Fibroblast of skin of scalp (primary cell): ENCODE results near the gene CFAP52. TPM values are rescaled to one million over a fixed set of nuclear protein-coding genes. Genes with fewer than 3 reads are reported as not detected.
A peak's percentile ranks its signal among the peaks of the same experiment; 100 is the strongest.
"Not testable (repeated sequence)": the region's sequence is repeated elsewhere in the genome, so short reads cannot be mapped to it uniquely, and the experiment has no call there.

Source experiments
- DNase-seq: peaks from one replicate; pipeline ENCODE4 v3.0.0-alpha.2; 2013
- polyA plus RNA-seq, 2 experiments: library from polyadenylated mRNA; unstranded; fragments of 120-200 nt; gene quantifications; one replicate each; pipeline ENCODE4 v1.2.1, GENCODE V29; 2013; ENCODE audit not compliant: insufficient read length in 2 of 2

The CFAP52 gene, protein sequence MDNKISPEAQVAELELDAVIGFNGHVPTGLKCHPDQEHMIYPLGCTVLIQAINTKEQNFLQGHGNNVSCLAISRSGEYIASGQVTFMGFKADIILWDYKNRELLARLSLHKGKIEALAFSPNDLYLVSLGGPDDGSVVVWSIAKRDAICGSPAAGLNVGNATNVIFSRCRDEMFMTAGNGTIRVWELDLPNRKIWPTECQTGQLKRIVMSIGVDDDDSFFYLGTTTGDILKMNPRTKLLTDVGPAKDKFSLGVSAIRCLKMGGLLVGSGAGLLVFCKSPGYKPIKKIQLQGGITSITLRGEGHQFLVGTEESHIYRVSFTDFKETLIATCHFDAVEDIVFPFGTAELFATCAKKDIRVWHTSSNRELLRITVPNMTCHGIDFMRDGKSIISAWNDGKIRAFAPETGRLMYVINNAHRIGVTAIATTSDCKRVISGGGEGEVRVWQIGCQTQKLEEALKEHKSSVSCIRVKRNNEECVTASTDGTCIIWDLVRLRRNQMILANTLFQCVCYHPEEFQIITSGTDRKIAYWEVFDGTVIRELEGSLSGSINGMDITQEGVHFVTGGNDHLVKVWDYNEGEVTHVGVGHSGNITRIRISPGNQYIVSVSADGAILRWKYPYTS
- not detected for polyA plus RNA-seq (2013, experiment 1 of 2; ENCODE audit: insufficient read length)
- 0.32 TPM for polyA plus RNA-seq (2013, experiment 2 of 2; ENCODE audit: insufficient read length)

DNA sequence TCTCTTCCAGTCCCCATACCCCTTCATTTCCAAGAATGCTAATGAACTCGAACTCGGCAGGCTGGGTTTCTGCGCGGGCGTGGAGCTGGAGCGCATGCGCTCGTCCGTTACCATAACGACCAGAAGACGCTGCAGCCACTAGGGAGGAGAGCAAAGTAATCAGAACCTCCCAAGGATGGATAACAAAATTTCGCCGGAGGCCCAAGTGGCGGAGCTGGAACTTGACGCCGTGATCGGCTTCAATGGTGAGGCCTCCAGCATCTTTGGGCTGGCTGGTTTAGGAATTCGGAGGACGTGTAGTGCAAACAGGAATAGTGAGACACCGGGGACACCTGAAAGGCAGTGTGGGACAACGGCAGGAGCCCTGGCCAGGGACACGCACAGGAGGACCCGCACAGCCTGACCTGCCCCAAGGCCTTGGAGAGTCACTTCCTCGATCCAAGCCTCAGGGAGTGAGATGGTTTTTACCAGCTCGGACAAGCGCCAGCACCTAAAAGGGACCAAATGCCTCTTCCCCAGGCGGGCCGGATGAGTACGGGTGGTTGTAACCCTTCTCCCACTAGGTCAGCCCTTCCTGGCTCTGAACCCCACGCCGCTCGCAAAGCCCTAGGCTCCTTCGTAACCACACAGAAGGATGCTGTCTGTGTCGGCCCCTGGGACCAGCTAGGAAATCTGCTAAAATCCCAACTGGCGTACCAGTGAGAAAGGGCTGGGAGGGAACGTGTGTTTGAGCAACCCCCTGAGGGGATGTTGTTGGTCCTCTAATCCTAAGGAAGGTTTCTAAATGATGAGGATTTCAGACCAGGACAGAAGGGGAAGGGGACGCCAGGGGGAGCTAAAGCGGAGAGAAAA is at the start of gene CFAP52:
Gene CFAP52 (plus strand): TSS at position 122 of the 852 bp plus-strand sequence. CDS start 54 bp downstream, at position 176.
- peak; percentile 81 for DNase-seq

DNA sequence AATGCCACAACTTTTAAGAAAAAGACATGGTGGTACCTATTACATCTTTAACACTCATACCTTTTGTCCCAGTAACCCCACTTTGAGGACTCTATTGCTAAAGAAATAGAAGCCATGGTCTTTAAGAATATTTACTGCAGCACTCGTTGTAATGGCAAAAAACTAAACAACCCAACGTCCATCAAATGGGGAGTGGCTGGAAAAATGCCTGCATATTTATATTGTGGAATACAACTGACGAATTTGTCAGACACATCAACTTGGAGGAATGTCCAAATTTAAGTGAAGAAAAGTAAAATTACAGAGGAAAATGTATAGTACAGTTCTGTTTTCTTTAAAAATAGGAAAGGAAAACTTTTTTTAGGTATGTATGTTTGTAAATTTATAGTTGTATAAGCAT is 48.7 kb upstream of the CFAP52 start:
- DNase-seq, result no peak

DNA sequence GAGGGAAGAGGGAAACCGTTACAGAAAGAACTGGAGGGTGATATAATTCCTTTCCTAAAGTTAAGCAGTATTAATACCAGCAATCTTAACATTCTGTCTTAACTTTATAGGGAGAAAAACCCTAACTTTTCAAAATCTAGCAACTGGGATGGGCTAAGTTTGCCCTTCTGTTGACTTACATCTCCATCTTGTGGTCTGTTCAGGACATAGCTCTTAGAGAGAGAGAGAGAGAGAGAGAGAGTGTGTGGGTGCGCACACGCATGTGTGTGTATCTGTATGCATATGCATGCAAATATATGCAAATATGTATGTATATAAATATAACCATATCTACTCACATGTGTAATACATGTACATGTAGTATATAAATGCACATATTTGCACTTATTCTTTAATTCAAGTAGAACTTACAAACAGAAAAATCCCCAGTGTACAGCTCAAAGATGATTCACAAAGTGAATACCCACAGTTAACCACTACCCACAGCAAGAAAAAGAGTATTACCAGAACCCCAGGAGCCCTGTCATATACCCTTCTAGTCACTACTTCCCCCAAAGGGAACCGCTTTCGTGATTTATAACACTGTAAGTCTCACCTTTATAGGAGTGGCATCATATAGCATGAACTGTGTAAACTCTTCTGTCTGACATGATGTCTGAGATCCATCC is 47.3 kb upstream of the CFAP52 start:
- DNase-seq, result peak; percentile 49

DNA sequence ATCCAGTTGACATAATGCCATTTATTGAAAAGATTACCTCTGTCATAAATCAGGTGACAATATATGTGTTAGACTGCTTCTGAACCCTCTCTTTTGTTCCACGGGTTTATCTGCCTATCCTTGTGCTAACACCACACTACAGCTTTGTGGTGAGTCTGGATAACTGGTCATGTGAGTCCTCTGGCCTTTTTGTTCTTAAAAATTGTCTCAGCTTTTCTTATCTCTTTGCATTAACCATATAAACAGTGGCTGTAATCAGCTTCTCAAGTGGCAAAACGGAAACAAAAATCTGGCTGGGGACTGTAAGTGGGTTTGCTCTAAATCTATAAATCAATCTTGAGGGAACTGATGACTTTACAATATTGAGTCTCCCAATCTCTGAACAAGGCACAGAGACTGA is 45.4 kb upstream of the CFAP52 start:
- no peak for DNase-seq

DNA sequence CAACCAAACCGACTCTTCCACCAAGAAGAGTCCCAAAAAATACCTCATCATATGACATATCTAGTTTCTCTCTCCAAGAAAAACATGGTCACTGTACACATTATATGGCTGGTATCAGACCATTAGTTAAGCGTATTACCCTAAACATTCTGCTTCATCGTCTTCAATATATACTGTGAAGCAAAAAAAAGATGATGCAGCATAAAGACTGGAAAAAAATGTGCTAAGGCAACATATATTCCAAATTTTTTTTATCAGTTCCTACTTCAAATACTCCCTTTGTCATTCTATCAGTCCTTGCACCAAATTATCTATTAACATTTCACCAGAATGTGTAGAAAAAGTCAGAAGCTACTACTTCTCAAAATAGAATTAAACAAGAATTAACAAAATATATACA is 43.7 kb upstream of the CFAP52 start:
- DNase-seq, result no peak

DNA sequence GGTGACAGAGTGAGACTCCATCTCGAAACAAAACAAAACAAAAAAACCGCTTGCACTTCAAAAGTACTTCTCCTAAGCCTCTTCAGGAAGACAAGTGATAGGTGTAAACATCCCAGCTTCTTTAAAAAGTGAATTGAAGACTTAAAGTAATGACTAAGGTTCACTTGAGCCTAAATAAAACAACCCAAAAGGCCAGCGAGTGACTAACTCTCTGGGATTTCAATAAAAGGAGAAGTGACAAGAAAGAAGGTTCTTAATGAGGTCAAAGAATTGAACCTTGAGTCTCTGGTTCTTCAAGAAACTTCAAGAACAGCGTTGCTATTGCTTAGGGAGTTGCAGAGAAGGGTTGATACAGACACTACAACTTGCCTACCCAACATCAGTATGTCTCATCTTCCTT is 43.0 kb upstream of the CFAP52 start:
- no peak for DNase-seq

DNA sequence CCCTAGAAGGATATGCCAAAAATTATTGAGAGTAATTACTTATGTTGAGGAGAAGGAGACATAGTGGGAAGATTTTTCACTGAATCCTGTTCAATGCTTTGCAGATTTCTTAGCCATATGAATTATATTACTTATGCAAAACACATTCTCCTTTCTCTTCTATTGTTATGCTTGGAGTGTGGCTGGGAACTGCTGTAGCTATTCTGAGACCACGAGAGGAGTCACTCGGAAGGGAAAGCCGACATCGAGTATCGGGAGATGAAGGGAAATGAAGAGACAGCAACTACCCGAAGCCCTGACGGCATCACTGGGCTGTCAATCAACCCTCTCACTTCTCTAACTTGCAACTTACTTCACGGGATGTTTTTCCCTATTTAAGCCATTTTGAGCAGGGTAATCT is 40.4 kb upstream of the CFAP52 start:
- DNase-seq, result peak; percentile 54

DNA sequence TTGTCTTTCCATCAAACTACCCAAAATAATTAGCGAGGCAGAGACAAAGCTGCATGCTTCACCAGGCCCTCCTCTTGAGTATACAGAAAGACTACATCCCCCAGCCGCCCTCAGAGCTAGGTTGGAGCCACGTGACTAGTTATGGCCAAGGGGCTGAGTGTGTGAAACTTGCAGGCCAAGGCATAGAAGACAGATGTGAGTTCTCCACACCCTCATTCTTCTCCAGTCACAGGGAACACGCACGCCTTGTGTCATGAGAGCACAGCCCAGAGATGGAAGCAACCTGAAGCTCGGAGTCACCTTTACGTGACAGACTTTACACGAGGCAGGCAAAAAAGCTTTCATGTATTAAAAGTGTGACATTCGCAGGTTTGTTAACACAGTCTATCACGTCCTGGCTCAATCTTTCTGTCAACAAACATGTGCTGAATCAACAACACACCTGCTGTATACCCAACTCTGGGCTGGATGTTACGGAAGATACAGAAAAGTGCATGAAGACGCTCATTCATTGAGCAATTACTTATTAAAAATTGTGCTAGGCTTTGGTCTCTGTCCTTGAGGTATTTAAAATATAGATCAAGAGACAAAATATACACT is 39.2 kb upstream of the CFAP52 start:
- no peak for DNase-seq

DNA sequence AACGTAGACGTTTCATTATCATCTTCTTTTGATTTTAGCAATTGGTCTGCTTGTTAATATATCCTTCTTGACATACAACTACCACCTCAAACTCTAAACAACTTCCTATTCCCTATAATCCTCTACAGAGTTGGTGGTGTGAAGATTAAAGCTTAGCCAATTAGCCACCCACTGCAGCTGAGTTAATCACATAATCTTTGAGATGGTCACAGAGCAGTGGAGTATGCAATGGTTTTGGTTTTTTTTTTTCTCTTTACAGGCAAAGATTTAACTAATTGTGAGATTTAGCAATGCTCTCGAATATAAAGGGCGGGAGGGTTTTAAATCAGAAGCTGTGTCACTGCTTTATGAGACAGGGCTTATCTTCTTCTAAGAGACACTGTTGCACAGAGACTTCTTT is 37.8 kb upstream of the CFAP52 start:
- DNase-seq, result no peak

DNA sequence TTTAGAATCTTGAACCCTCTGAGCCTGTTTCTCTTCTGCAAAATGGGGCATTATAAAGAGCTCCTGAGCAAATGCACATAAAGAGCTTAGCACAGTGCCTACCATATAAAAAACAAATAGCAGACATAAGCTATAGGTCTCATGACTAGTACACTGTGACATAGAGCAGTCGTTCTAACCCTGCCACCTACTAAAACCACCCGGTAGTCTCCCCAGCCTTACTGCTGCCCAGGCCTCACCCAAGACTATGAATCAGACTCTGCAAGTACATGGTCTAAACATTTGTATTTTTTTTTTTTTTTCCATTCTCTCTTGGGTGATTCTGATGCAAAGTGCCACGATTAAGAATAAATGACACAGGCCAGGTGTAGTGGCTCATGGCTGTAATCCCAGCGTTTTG is 34.7 kb upstream of the CFAP52 start:
- DNase-seq, result no peak

DNA sequence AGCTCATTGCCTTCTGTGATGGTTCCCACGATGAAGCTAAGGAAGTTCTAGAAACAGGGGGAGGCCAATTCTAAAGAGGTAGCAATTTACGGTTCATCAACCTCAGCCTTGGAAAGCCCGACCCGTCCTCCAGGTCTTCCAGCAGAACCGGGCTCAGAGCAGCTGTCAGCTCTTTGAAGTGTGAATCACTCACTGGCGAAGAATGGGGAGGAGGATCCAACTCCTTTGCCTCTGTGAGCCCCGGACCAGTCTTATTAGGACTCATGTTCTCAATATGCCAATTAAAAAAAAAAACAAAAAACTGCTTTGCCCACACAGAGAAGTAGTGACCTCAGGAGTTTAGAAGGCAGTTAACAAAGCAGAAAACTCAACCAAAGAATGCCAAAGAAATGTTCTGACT is 32.2 kb upstream of the CFAP52 start:
- no peak for DNase-seq

DNA sequence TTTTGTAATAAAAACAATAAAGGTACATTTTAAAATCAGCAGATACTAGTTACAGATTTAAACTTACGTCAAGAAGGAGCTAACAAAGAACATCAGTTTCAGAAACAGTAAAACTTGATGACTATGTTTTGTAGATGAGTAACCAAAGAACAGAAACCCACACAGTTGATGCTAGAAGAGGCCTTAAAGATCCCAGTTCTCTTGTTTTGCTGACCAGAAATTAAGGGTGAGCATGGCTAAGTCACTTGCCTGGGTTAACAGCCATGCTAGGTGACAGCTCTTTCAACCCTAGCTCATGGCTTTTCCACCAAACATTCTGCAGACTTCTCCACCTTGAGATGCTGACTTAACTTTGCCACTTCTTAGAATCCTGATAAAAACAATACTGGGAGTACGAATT is 27.2 kb upstream of the CFAP52 start:
- no peak for DNase-seq

DNA sequence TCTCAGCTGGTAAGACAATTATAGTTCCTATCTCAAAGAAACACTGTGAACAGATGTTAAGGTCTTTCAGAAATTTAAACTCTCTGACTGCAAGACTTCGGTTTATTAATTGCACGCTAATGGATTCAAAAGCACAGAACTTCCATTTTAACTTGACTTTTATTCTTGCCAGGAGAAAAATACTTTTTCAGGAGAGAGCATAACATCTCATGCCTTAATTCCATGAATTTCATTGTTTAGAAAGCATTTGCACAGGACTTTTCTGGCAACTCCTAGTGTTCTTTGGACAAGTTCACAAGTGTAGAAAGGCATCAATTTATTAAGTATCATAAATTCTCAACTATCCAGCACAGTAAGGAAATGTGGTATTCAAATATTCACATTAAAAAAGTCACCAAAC is 23.3 kb upstream of the CFAP52 start:
- DNase-seq, result no peak

DNA sequence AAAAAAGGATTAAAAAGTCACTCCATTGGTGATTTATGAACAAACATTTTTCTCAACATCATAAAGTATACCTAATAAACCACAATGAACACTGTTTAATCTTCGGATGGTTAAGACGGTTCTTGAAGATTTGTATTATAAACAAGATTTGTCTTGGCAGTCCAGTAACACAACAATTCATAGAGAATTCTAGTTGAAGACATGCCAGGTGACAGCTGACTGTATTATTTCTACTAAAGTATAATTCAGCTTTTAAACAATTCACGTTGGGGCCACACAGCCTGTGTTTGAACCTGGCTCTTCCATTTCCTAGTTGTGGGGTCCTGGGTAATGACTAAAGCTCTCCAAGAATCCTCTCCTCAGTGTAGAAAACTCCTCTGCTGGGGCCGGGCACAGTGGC is 22.8 kb upstream of the CFAP52 start:
- no peak for DNase-seq

DNA sequence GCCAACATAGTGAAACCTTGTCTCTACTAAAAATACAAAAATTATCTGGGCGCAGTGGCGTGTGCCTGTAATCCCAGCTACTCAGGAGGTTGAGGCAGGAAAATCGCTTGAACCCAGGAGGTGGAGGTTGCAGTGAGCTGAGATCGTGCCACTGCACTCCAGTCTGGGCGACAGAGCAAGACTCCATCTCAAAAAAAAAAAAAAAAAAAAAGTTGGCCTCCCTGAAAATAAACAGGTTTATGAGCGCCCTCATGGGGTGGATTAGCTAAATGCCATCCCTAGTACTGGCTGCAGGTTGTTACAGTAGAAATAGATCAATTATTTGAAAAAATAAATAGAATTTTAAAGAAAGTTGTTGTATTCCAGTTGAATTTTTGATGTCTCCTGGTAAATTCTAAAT is 21.7 kb upstream of the CFAP52 start:
- peak; percentile 51 for DNase-seq

DNA sequence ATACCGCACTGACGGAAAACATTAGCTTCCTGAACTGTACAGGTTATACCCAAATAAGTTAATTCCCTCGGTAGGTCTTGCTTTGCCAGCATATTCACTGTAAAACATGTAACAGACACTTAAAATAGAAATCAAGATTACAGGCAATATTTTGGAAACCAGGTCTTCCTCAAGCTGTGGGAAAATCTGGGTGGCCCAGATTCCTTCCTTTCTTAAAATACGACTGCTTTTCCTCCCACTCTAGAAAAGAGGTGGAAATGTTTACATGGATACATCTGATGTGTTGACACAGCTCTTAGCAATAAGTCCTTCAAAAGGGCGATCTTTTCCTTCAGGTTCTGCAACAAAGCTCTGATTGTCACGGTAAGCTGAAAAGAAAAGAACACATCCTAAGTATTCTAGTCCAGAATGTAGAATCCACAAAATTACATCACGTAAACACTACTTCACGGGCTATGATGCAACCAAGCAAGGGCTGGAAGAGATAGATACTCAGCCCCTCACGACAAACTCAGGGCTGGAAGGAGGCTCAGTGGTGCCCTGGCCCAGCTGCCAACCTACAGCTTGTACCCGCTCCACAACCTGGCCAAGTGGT is 19.2 kb upstream of the CFAP52 start:
- no peak for DNase-seq

DNA sequence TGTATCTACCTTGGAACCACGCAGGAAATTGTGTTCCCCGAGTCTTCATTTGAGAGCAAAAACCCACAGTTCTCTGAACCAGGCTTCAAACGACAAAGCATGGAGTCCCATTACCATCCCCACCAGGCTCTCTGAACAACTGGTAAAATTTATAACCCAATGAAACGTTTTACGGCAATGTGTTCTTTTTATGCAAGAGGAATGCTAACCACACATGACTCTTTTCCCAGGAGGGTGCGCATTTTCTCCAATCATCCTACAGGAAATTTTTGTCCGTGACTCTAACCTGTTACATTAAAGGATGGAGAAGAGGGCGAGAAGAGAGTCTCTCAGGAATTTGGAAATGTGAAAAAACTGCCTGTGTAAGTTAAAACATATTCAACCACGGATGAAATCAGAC is 18.6 kb upstream of the CFAP52 start:
- peak; percentile 63 for DNase-seq

DNA sequence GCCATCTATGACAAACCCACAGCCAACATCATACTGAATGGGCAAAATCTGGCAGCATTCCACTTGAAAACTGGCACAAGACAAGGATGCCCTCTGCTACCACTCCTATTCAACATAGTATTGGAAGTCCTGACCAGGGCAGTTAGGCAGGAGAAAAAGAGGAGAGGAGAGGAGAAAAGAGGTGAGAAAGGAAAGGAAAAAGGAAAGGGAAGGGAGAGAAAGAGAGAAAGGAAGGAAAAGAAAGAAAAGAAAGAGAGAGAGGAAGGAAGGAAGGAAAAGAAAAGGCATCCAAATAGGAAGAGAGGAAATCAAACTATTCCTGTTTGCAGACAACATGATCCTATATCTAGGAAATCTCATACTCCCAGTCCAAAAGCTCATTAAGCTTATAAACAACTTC is 12.3 kb upstream of the CFAP52 start:
- DNase-seq, result no peak

DNA sequence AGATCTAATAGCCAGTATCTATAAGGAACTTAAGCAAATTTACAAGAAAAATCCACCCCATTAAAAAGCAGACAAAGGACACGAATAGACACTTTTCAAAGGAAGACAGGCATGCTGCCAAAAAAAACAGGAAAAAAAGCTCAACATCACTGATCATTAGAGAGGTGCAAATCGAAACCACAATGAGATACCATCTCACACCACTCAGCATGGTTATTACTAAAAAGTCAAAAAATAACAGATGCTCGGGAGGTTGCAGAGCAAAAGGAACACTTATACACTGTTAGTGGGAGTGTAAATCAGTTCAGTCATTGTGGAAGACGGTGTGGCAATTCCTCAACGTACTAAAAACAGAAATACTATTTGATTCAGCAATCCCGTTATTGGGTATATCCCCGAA is 10.4 kb upstream of the CFAP52 start:
- peak; percentile 19 for DNase-seq

DNA sequence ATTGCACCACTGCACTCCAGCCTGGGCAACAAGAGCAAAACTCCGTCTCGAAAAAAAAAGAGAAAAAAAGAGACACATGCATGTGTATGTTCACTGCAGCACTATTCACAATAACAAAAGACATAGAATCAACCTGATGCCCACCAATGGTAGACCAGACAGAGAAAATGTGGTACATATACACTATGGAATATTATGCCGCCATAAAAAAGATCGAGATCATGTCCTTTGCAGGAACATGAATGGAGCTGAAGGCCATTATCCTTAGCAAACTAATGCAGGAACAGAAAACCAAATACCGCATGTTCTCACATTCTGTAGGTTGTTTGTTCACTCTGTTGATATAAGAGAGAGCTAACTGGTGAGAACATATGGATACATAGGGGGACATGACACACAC is 9.7 kb upstream of the CFAP52 start:
- not testable (repeated sequence) for DNase-seq

DNA sequence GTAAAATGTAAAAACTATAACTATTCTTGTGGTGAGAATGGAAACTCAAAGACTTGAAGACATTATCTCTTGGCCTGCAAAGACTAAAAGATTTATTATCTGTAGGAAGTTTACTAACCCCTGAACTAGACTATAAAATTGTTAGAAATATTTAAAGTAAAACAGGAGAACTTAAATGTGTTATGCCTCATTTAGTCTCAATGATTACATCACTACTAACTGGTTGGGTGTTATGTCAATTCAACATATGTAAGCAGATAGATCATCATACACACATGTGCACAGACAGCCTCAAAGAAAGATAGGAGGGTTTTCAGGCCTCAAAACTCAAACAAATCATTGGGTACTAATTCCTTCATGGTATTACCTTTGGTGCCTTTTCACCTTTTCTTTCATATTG is 8.4 kb upstream of the CFAP52 start:
- no peak for DNase-seq
